ENCODE measurements around the gene OMA1. TPM values are rescaled to one million over a fixed set of nuclear protein-coding genes. Genes with fewer than 3 reads are reported as not detected.
A peak's percentile ranks its signal among the peaks of the same experiment; 100 is the strongest.

OMA1 gene
- total and polyA plus RNA-seq, 8 donors = 8.9 to 28.5 (median 14.7) TPM

- peaks cover 0 to 16% (median 3%) of the 10 kb centered on the region in 3 donors for H3K4me1 ChIP-seq
- H3K27ac ChIP-seq = no peak overlapping the region
- DNase-seq (no peak), FAIRE-seq (no peak), ATAC-seq (no peak)
- H3K36me3 ChIP-seq = no peaks in the 10 kb centered on the region
- intact Hi-C loops (cut with DNase I) = no loop called here
- no peaks in the 10 kb centered on the region for H3K27me3 ChIP-seq
- TF ChIP-seq CTCF (IDR thresholded peaks at IDR 0.05) = no peak
- no peak overlapping the region for H3K4me3 ChIP-seq
- H3K9me3 ChIP-seq = no peaks in the 10 kb centered on the region
- WGBS, 2 donors = 17 to 22% methylated on average over 1 of the region's 1 CpG
These were observed 33.7 kb upstream of the OMA1 start for GRCh38 chr1:58580186-58580585.

- intact Hi-C loops (cut with DNase I) = no loop called here
- no peak for TF ChIP-seq CTCF (IDR thresholded peaks at IDR 0.05)
- no peak for FAIRE-seq
- H3K4me3 ChIP-seq = peak overlapping the region in 3 of 4 donors; percentile 32 to 72 (median 70)
- H3K36me3 ChIP-seq = no peaks in the 10 kb centered on the region
- H3K4me1 ChIP-seq = peaks cover 0 to 11% (median 9%) of the 10 kb centered on the region in 3 donors
- peak overlapping the region; percentile 94 to 99 (median 96) for H3K27ac ChIP-seq
- WGBS, 2 donors = 9 to 10% methylated on average over 3 of the region's 3 CpGs
- H3K27me3 ChIP-seq = no peaks in the 10 kb centered on the region
- peak in 3 of 4 donors; percentile 7 to 17 (median 7) for ATAC-seq
- DNase-seq = no peak
- no peaks in the 10 kb centered on the region for H3K9me3 ChIP-seq
These were observed 31.1 kb upstream of the OMA1 start for GRCh38 chr1:58577654-58578030.

GRCh38 chr1:58576727-58577653 is 30.5 kb upstream of the OMA1 start, which contains the start of gene TACSTD2:
TACSTD2 (minus strand) TSS chr1:58577252; CDS start chr1:58577156, 96 bp downstream.
- no peak for TF ChIP-seq CTCF (IDR thresholded peaks at IDR 0.05)
- Histone ChIP-seq H3K4me1 (peaks cover 0 to 17% (median 15%) of the 10 kb centered on the region in 3 donors), H3K27me3 (no peaks in the 10 kb centered on the region), H3K27ac (peak within 1 kb of the TSS; percentile 94 to 99 (median 96)), H3K4me3 (peak within 1 kb of the TSS; percentile 24 to 72 (median 51)), H3K36me3 (no peaks in the 10 kb centered on the region), H3K9me3 (no peaks in the 10 kb centered on the region)
- intact Hi-C loops (cut with DNase I) = no loop called here
- peak; percentile 89 to 96 (median 92) for DNase-seq
- no peak for FAIRE-seq
- WGBS, 2 donors = 5 to 6% methylated on average over 84 to 107 of the region's 107 CpGs
- ATAC-seq = peak; percentile 70 to 82 (median 78)

GRCh38 chr1:58576325-58576726 is 29.8 kb upstream of the OMA1 start:
- no peak for TF ChIP-seq CTCF (IDR thresholded peaks at IDR 0.05)
- Histone ChIP-seq H3K4me3 (peak overlapping the region; percentile 24 to 72 (median 51)), H3K27ac (peak overlapping the region; percentile 94 to 99 (median 96)), H3K27me3 (no peaks in the 10 kb centered on the region), H3K9me3 (no peaks in the 10 kb centered on the region), H3K36me3 (no peaks in the 10 kb centered on the region), H3K4me1 (peaks cover 0 to 19% (median 17%) of the 10 kb centered on the region in 3 donors)
- 5 to 21% methylated on average over 42 to 43 of the region's 43 CpGs for WGBS, 2 donors
- FAIRE-seq (no peak), ATAC-seq (peak; percentile 32 to 55 (median 43)), DNase-seq (peak; percentile 50 to 86 (median 70))
- intact Hi-C loops (cut with DNase I) = no loop called here
